K562 (cell line): ENCODE measurements around the gene LAMB1. TPM values are rescaled to one million over a fixed set of nuclear protein-coding genes. Genes with fewer than 3 reads are reported as not detected.

Source experiments
- ADNP ChIP-seq: fragments of 200-800 bp; sonication (Bioruptor generic); IDR thresholded peaks from 2 replicates; pipeline ENCODE4 v1.6.1; 2016; ENCODE audit warnings: missing genetic modification characterization, missing compliant biosample characterization
- BCL6 ChIP-seq: fragments of 250-450 bp; sonication (Bioruptor Pico); IDR thresholded peaks from 2 replicates; pipeline ENCODE4 v1.4.0; 2020
- ELF4 ChIP-seq: fragments of 450-650 bp; formaldehyde crosslinking; IDR thresholded peaks from 2 replicates; pipeline ENCODE4 v1.4.0; 2022; ENCODE audit warnings: missing genetic modification characterization
- HOXB6 ChIP-seq: fragments of 250-450 bp; sonication (Bioruptor Pico); IDR thresholded peaks from 2 replicates; pipeline ENCODE4 v1.5.1; 2022; ENCODE audit warnings: mild to moderate bottlenecking, borderline replicate concordance
- MEIS2 ChIP-seq: fragments of 450-650 bp; IDR thresholded peaks from 2 replicates; pipeline ENCODE4 v1.6.1; 2014; ENCODE audit warnings: mild to moderate bottlenecking; ENCODE audit not compliant: partially characterized antibody
- MGA ChIP-seq: fragments of 450-650 bp; IDR thresholded peaks from 2 replicates; pipeline ENCODE4 v1.6.1; 2016; ENCODE audit warnings: mild to moderate bottlenecking, moderate library complexity
- NCOA4 ChIP-seq: fragments of 450-650 bp; IDR thresholded peaks from 2 replicates; pipeline ENCODE4 v1.6.1; 2018; ENCODE audit warnings: mild to moderate bottlenecking; ENCODE audit not compliant: partially characterized antibody
- PHB ChIP-seq: fragments of 250-450 bp; sonication (Bioruptor Pico); IDR thresholded peaks from 2 replicates; pipeline ENCODE4 v1.5.0; 2021
- POLR3A ChIP-seq: IDR thresholded peaks from 2 replicates; pipeline ENCODE4 v1.6.1; 2011; ENCODE audit warnings: borderline replicate concordance, mild to moderate bottlenecking, moderate library complexity; ENCODE audit not compliant: insufficient read length, insufficient read depth; ENCODE audit errors: extremely low read depth
- RAD21 ChIP-seq, 2 experiments: fragments of 250-450 bp in 1 of 2; fragments of 450-650 bp in 1 of 2; sonication (Bioruptor Pico) in 1 of 2; formaldehyde crosslinking in 1 of 2; IDR thresholded peaks in 1 of 2; conservative IDR thresholded peaks in 1 of 2; 2 replicates each; pipeline versions ENCODE4 v1.4.0 to v1.8.0; 2020 to 2022; ENCODE audit warnings: mild to moderate bottlenecking in 2 of 2, moderate library complexity in 1 of 2
- SMAD2 ChIP-seq: fragments of 150-350 bp; IDR thresholded peaks from 2 replicates; pipeline ENCODE4 v1.6.1; 2014; ENCODE audit warnings: low read depth, mild to moderate bottlenecking, low read length
- SUPT5H ChIP-seq: fragments of 450-650 bp; IDR thresholded peaks from 2 replicates; pipeline ENCODE4 v1.6.1; 2016
- polyA plus RNA-seq, 8 experiments: library from polyadenylated mRNA; depleted of rRNA in 4 of 8; stranded (reverse) in 5 of 8; unstranded in 3 of 8; fragments of >200 nt; fragmentation: Nextera tagmentation in 2 of 8; fragmentation: Illumina TruSeq in 1 of 8; extraction: Ambion mirVana in 2 of 8; extraction: Trizol in 1 of 8; gene quantifications; 2 replicates each; pipeline versions ENCODE4 v1.2.1 to v1.2.3, GENCODE V29; 2011 to 2014; ENCODE audit warnings: inconsistent platforms in 1 of 8, missing spikeins in 1 of 8
- total RNA-seq, 7 experiments: library from RNA; depleted of rRNA in 6 of 7; stranded (reverse); fragments of >200 nt in 6 of 7; fragmentation: Illumina TruSeq in 2 of 7; extraction: Trizol in 2 of 7; gene quantifications; 2 replicates each; pipeline versions ENCODE4 v1.2.1 to v1.2.3, GENCODE V29; 2011 to 2021; ENCODE audit warnings: low replicate concordance in 1 of 7
- TF ChIP-seq, protein P1 (sequence below): IDR thresholded peaks from 2 replicates; pipeline ENCODE4 v1.6.1; 2011; ENCODE audit not compliant: insufficient read length; ENCODE audit errors: extremely low read depth
- TF ChIP-seq, protein P2 (sequence below): fragments of 450-650 bp; formaldehyde crosslinking; IDR thresholded peaks from 2 replicates; pipeline ENCODE4 v1.4.0; 2020; ENCODE audit warnings: mild to moderate bottlenecking, moderate library complexity

Gene LAMB1
- total and polyA plus RNA-seq, 9 of the 15 experiments (the other 6 are each of a cell fraction or from before 2014, with no cell fraction given) = 6.0 to 17.7 (median 12.3) TPM

- TF ChIP-seq MGA (peak; percentile 36; the same call in 1 of the 2 replicates), SUPT5H (no peak), ADNP (tag) (peak; percentile 69), RAD21 (CRISPR knock-in tag; conservative IDR thresholded peaks at IDR 0.05 in 1 of 2, IDR thresholded peaks at IDR 0.05 in 1 of 2) (no peak; a peak in 1 of 4 replicates), PHB (CRISPR knock-in tag) (no peak), ELF4 (CRISPR knock-in tag) (no peak), HOXB6 (no peak), SMAD2 (no peak), POLR3A (no peak), MEIS2 (peak; percentile 77), BCL6 (CRISPR knock-in tag) (no peak), NCOA4 (no peak)
- TF ChIP-seq, protein P1, sequence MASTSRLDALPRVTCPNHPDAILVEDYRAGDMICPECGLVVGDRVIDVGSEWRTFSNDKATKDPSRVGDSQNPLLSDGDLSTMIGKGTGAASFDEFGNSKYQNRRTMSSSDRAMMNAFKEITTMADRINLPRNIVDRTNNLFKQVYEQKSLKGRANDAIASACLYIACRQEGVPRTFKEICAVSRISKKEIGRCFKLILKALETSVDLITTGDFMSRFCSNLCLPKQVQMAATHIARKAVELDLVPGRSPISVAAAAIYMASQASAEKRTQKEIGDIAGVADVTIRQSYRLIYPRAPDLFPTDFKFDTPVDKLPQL = no peak
- TF ChIP-seq, protein P2, sequence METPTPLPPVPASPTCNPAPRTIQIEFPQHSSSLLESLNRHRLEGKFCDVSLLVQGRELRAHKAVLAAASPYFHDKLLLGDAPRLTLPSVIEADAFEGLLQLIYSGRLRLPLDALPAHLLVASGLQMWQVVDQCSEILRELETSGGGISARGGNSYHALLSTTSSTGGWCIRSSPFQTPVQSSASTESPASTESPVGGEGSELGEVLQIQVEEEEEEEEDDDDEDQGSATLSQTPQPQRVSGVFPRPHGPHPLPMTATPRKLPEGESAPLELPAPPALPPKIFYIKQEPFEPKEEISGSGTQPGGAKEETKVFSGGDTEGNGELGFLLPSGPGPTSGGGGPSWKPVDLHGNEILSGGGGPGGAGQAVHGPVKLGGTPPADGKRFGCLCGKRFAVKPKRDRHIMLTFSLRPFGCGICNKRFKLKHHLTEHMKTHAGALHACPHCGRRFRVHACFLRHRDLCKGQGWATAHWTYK (CRISPR knock-in tag) = no peak
Measured at GRCh38 chr7:108012499-108013430, 9.8 kb upstream of the LAMB1 start (continued).
